HepG2 (cell line): ENCODE results near the gene ACADVL. TPM values are rescaled to one million over a fixed set of nuclear protein-coding genes. Genes with fewer than 3 reads are reported as not detected.

Source experiments
- ARNT ChIP-seq: fragments of 450-650 bp; IDR thresholded peaks from 2 replicates; pipeline ENCODE4 v1.6.1; 2017
- KDM5B ChIP-seq: sonication (generic); formaldehyde crosslinking; IDR thresholded peaks from 2 replicates; pipeline ENCODE4 v1.4.0; 2020; ENCODE audit warnings: missing genetic modification reagents, mild to moderate bottlenecking, borderline replicate concordance
- MAF1 ChIP-seq: sonication (generic); formaldehyde crosslinking; IDR thresholded peaks from 2 replicates; pipeline ENCODE4 v1.5.0; 2020; ENCODE audit warnings: missing genetic modification reagents, borderline replicate concordance
- ZIK1 ChIP-seq: sonication (generic); formaldehyde crosslinking; IDR thresholded peaks from 2 replicates; pipeline ENCODE4 v1.5.0; 2020; ENCODE audit warnings: mild to moderate bottlenecking, low read depth, missing genetic modification reagents, borderline replicate concordance
- ZNF543 ChIP-seq: sonication (generic); formaldehyde crosslinking; IDR thresholded peaks from 2 replicates; pipeline ENCODE4 v1.4.0; 2020; ENCODE audit warnings: mild to moderate bottlenecking, missing genetic modification reagents
- ZNF546 ChIP-seq: sonication (generic); formaldehyde crosslinking; conservative IDR thresholded peaks from 2 replicates; pipeline ENCODE4 v1.8.1; 2023; ENCODE audit warnings: mild to moderate bottlenecking, missing genetic modification reagents
- ZNF567 ChIP-seq: sonication (generic); formaldehyde crosslinking; IDR thresholded peaks from 2 replicates; pipeline ENCODE4 v1.8.1; 2023; ENCODE audit warnings: mild to moderate bottlenecking, missing genetic modification reagents, borderline replicate concordance
- ZNF598 ChIP-seq: sonication (generic); formaldehyde crosslinking; IDR thresholded peaks from 2 replicates; pipeline ENCODE4 v1.5.1; 2020; ENCODE audit warnings: mild to moderate bottlenecking, missing genetic modification reagents, borderline replicate concordance
- ZNF781 ChIP-seq: sonication (generic); formaldehyde crosslinking; IDR thresholded peaks from 2 replicates; pipeline ENCODE4 v1.5.1; 2020; ENCODE audit warnings: borderline replicate concordance, mild to moderate bottlenecking, missing genetic modification reagents; ENCODE audit errors: not compliant biosample characterization
- polyA plus RNA-seq, 8 experiments: library from polyadenylated mRNA; depleted of rRNA in 3 of 8; stranded (reverse) in 7 of 8; unstranded in 1 of 8; fragments of >200 nt; fragmentation: Illumina TruSeq in 4 of 8; extraction: Trizol in 4 of 8; gene quantifications; 2 replicates each; pipeline versions ENCODE4 v1.2.1 to v1.2.3, GENCODE V29; 2011 to 2016; ENCODE audit warnings: low read depth in 4 of 8, missing spikeins in 1 of 8, mixed read lengths in 1 of 8; ENCODE audit not compliant: insufficient read depth in 1 of 8
- total RNA-seq, 5 experiments: library from RNA; depleted of rRNA; stranded (reverse); fragments of >200 nt; fragmentation: Illumina TruSeq; extraction: Trizol; gene quantifications; 2 replicates each; pipeline ENCODE4 v1.2.3, GENCODE V29; 2016; ENCODE audit warnings: low read depth in 1 of 5
- TF ChIP-seq, protein P1 (sequence below), 2 experiments: sonication (generic) in 1 of 2; formaldehyde crosslinking in 1 of 2; IDR thresholded peaks; 2 replicates each; pipeline versions ENCODE4 v1.4.0 to v1.6.1; 2016 to 2020; ENCODE audit warnings: borderline replicate concordance in 1 of 2, low read depth in 1 of 2, mild to moderate bottlenecking in 1 of 2, missing genetic modification reagents in 1 of 2
- TF ChIP-seq, protein P2 (sequence below): fragments of 450-650 bp; IDR thresholded peaks from 2 replicates; pipeline ENCODE4 v1.6.1; 2016
- TF ChIP-seq, protein P3 (sequence below): sonication (generic); formaldehyde crosslinking; IDR thresholded peaks from 2 replicates; pipeline ENCODE4 v1.4.0; 2020; ENCODE audit warnings: missing genetic modification reagents
- TF ChIP-seq, protein P4 (sequence below): sonication (generic); formaldehyde crosslinking; IDR thresholded peaks from 2 replicates; pipeline ENCODE4 v1.4.0; 2020; ENCODE audit warnings: mild to moderate bottlenecking, missing genetic modification reagents
- TF ChIP-seq, protein P5 (sequence below): sonication (generic); formaldehyde crosslinking; IDR thresholded peaks from 2 replicates; pipeline ENCODE4 v1.5.0; 2020; ENCODE audit warnings: missing genetic modification reagents, mild to moderate bottlenecking, borderline replicate concordance
- TF ChIP-seq, protein P6 (sequence below): sonication (generic); formaldehyde crosslinking; IDR thresholded peaks from 2 replicates; pipeline ENCODE4 v1.4.0; 2020; ENCODE audit warnings: missing genetic modification reagents

ACADVL gene
- total and polyA plus RNA-seq, 2 of the 13 experiments (the other 11 are each of a cell fraction or from before 2014, with no cell fraction given), result 219 to 412 TPM

DNA sequence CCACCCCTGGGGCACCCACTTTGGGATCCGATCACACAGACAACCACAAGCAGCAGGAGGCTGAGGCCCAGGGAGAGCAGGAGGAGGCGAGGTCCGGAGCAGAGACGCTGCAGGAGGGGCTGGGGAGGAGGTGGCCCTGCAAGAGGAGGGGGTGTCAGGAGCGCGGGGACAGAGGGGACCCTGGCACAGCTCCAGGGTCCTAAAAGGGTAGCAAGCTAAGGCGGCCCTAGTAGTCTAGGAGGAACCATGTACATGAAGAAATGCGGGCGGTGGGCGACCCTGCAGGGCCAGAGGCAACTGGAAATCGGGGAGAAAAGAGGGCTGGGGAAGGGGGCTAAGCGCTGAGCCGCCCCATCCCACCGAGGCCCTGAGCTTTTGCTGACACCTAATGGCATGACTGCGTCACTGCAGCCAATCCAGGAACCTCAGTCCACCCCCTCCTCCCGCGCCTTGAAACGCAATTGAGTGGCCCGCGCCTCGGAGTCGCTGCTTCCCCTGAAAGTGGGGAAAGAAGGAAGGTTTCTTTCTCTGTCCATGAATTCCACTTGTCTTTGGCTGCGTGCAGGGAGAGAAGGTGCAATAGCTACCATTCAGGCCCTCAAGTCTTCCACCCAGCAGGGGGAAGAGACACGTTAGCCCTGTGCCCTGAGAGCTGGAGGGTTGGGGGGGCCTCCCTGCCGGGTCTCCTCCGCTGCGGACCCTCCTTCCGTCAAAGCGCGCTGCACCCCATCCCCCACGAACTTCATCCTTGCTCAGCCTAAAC is 42.4 kb upstream of the ACADVL start (continued):
- TF ChIP-seq ZNF546 (CRISPR knock-in tag) (no peak; the same call in 1 of the 2 replicates), ARNT (no peak), MAF1 (CRISPR knock-in tag) (no peak), KDM5B (CRISPR knock-in tag) (peak; percentile 14; the same call in 1 of the 2 replicates), ZIK1 (no peak), ZNF543 (CRISPR knock-in tag) (0 out of 2 replicates have a peak, but pooled peaks have one; percentile 43), ZNF781 (CRISPR knock-in tag) (peak; percentile 16), ZNF598 (CRISPR knock-in tag) (no peak), ZNF567 (CRISPR knock-in tag) (0 out of 2 replicates have a peak, but pooled peaks have one; percentile 41)
- TF ChIP-seq, protein P1, sequence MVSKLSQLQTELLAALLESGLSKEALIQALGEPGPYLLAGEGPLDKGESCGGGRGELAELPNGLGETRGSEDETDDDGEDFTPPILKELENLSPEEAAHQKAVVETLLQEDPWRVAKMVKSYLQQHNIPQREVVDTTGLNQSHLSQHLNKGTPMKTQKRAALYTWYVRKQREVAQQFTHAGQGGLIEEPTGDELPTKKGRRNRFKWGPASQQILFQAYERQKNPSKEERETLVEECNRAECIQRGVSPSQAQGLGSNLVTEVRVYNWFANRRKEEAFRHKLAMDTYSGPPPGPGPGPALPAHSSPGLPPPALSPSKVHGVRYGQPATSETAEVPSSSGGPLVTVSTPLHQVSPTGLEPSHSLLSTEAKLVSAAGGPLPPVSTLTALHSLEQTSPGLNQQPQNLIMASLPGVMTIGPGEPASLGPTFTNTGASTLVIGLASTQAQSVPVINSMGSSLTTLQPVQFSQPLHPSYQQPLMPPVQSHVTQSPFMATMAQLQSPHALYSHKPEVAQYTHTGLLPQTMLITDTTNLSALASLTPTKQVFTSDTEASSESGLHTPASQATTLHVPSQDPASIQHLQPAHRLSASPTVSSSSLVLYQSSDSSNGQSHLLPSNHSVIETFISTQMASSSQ (IDR thresholded peaks at IDR 0.05; ENCODE audit: low read depth), result no peak
- TF ChIP-seq, protein P1 (CRISPR knock-in tag; IDR thresholded peaks at IDR 0.05; ENCODE audit: borderline replicate concordance), result no peak
- TF ChIP-seq, protein P2, sequence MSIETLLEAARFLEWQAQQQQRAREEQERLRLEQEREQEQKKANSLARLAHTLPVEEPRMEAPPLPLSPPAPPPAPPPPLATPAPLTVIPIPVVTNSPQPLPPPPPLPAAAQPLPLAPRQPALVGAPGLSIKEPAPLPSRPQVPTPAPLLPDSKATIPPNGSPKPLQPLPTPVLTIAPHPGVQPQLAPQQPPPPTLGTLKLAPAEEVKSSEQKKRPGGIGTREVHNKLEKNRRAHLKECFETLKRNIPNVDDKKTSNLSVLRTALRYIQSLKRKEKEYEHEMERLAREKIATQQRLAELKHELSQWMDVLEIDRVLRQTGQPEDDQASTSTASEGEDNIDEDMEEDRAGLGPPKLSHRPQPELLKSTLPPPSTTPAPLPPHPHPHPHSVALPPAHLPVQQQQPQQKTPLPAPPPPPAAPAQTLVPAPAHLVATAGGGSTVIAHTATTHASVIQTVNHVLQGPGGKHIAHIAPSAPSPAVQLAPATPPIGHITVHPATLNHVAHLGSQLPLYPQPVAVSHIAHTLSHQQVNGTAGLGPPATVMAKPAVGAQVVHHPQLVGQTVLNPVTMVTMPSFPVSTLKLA, result no peak
- TF ChIP-seq, protein P3, sequence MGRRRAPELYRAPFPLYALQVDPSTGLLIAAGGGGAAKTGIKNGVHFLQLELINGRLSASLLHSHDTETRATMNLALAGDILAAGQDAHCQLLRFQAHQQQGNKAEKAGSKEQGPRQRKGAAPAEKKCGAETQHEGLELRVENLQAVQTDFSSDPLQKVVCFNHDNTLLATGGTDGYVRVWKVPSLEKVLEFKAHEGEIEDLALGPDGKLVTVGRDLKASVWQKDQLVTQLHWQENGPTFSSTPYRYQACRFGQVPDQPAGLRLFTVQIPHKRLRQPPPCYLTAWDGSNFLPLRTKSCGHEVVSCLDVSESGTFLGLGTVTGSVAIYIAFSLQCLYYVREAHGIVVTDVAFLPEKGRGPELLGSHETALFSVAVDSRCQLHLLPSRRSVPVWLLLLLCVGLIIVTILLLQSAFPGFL (CRISPR knock-in tag), result no peak
- TF ChIP-seq, protein P4, sequence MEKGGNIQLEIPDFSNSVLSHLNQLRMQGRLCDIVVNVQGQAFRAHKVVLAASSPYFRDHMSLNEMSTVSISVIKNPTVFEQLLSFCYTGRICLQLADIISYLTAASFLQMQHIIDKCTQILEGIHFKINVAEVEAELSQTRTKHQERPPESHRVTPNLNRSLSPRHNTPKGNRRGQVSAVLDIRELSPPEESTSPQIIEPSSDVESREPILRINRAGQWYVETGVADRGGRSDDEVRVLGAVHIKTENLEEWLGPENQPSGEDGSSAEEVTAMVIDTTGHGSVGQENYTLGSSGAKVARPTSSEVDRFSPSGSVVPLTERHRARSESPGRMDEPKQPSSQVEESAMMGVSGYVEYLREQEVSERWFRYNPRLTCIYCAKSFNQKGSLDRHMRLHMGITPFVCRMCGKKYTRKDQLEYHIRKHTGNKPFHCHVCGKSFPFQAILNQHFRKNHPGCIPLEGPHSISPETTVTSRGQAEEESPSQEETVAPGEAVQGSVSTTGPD (CRISPR knock-in tag), result no peak
- TF ChIP-seq, protein P5, sequence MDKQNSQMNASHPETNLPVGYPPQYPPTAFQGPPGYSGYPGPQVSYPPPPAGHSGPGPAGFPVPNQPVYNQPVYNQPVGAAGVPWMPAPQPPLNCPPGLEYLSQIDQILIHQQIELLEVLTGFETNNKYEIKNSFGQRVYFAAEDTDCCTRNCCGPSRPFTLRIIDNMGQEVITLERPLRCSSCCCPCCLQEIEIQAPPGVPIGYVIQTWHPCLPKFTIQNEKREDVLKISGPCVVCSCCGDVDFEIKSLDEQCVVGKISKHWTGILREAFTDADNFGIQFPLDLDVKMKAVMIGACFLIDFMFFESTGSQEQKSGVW, result no peak
- TF ChIP-seq, protein P6, sequence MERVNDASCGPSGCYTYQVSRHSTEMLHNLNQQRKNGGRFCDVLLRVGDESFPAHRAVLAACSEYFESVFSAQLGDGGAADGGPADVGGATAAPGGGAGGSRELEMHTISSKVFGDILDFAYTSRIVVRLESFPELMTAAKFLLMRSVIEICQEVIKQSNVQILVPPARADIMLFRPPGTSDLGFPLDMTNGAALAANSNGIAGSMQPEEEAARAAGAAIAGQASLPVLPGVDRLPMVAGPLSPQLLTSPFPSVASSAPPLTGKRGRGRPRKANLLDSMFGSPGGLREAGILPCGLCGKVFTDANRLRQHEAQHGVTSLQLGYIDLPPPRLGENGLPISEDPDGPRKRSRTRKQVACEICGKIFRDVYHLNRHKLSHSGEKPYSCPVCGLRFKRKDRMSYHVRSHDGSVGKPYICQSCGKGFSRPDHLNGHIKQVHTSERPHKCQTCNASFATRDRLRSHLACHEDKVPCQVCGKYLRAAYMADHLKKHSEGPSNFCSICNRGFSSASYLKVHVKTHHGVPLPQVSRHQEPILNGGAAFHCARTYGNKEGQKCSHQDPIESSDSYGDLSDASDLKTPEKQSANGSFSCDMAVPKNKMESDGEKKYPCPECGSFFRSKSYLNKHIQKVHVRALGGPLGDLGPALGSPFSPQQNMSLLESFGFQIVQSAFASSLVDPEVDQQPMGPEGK (CRISPR knock-in tag), result peak; percentile 75
